ENCODE results near the gene CARTPT.

Gene CARTPT

GRCh38 chr5:71719063-71719964 is at the start of gene CARTPT:
TSS of gene CARTPT (plus strand) at chr5:71719275. CDS start at chr5:71719294, 19 bp downstream.
- DNase-seq (ENCODE audit: low read depth) = no peak

DNA sequence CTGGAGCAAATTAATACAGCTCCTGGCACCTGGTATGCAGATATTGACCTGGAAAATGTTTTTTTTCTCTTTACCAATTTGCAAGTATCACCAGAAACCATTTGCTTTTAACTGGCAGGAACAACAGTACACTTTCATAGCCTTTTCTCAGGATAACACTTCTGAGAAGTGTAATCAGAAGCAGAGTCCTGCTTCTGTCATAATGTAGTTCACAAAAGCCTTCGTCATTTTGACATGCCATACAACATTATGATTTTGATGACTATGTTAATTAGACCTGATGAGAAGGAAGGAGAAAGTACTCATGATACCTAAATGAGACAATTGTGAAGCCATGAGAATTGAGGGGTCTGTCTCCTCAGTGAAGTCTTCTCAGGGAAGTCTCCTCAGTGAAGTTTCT is 41.1 kb upstream of the CARTPT start:
- DNase-seq (ENCODE audit: low read depth) = no peak

DNA sequence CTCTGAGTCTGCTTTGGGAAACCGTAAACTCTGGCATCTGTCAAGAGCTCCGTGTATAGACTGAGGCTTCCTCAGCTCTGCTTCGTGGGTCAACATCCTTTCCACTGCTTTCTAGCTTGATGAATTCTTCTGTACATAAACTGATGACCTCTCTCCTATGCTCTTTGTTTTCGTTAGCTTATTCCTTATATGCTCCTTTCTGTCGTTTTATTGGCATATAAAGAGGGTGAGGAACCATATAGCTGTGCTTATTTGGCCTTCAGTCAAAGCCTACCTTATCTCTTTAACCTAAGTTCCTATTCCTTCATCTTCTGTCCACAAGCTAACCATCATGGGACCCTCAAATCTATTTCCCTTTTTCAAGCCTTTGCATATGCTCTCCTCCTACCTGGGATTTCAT is 39.4 kb upstream of the CARTPT start:
- no peak for DNase-seq (ENCODE audit: low read depth)

DNA sequence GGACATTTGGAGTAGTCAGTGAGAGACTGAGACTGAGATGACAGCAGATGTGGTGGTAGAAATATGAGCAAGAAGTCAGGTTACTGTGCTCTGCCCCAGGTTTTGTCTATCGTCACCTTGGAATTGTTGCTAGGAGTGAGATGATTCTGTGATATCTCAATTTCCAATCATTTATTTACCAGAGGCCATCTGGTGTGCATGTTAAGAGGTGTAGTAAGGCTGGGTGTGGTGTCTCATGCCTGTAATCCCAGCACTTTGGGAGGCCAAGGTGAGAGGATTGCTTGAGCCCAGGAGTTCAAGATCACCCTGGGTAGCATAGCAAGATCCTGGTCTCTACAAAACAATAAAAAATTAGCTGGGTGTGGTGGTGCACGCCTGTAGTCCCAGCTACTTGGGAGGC is 38.6 kb upstream of the CARTPT start:
- DNase-seq (ENCODE audit: low read depth) = no peak

GRCh38 chr5:71681296-71681695 is 37.8 kb upstream of the CARTPT start:
- DNase-seq (ENCODE audit: low read depth) = no peak

DNA sequence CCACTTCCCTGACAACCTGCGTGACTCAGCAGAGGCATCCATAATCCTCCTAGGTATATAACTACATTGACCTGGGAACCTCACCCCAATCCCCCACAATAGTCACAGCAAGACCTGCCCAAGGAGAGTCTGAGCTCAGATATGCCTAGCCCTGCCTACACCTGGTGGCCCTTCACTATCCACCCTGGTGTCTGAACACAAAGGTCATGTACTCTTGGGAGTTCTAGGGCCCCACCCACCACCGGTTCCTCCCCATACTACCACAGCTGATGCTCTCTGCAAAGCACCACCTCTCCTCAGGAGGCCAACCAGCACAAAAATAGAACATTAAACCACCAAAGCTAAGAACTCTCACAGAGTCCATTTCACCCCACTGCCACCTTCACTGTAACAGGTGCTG is 34.8 kb upstream of the CARTPT start:
- DNase-seq (ENCODE audit: low read depth) = no peak

DNA sequence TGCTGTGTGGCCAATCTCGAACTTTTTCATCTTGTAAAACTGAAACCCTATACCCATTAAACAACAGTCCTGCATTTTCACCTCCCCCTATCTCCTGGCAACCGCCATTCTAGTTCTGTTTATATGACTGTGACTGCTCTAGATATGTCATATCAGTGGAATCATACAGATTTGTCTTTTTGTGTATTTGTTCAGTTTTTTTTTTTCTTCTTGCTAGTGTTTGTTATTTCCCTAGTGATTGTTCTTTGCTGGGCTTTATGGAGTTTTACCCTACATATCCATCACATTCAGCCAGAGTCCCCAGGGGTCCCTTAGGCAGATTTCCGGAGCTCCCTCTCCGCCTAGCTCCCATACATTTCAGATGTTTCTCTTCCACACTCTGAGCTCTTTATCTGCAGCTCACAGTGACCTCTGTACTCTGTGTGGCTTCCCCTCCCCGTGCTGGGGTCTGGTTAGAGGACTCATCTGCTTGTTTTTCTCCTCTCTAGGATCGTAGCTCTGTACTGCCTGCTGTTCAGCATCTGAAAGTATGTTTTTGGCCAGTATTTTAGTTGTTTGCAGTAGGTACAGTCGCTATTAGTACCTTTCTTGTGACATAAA is 25.1 kb upstream of the CARTPT start:
- no peak for DNase-seq (ENCODE audit: low read depth)

DNA sequence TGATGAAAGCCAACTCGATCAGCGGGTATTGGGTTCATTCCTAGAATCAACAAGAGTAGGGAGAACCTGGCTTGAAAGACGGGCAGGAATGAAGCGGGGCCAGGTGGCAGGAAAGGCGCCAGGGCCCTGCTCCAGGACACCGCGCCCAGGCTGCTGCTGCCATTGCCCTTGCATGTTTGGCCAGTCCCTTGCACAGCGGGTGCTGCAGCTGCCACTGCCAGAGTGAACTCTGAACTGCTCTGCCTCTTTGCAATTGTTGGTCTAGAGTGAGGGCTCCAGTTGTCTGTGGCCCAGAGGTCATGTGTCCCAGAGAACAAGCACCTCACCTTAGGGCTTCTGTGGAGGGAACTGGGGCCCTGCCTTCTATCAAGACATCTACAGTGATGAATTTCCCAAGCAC is 24.0 kb upstream of the CARTPT start:
- DNase-seq (ENCODE audit: low read depth) = no peak

- DNase-seq (ENCODE audit: low read depth) = no peak
Observed at GRCh38 chr5:71695595-71695994, 23.5 kb upstream of the CARTPT start.

GRCh38 chr5:71697967-71698366 is 21.1 kb upstream of the CARTPT start:
- DNase-seq (ENCODE audit: low read depth) = no peak

DNA sequence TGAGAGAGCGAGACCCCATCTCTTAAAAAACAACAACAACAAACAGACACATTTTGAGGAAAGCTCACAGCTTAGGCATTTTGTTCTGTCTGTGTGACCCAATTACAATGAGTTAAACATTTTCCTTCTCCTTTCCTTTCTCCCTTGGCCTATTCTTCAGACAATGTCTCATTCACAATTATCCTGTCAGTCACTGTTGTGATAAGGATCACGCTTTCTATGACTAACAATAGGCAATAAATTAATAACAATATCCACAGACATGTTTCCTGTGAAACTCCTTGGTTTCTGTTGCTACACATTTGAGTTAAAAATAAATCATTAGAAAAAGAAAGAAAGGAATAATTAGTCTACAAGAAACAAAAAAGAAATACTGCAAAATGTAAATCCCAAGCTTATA is 19.8 kb upstream of the CARTPT start:
- no peak for DNase-seq (ENCODE audit: low read depth)

GRCh38 chr5:71699751-71700150 is 19.3 kb upstream of the CARTPT start:
- DNase-seq (ENCODE audit: low read depth) = no peak

GRCh38 chr5:71700803-71701202 is 18.3 kb upstream of the CARTPT start:
- no peak for DNase-seq (ENCODE audit: low read depth)

GRCh38 chr5:71701407-71701806 is 17.7 kb upstream of the CARTPT start:
- no peak for DNase-seq (ENCODE audit: low read depth)

- DNase-seq (ENCODE audit: low read depth) = no peak
Observed at GRCh38 chr5:71703941-71704340, 15.1 kb upstream of the CARTPT start.

DNA sequence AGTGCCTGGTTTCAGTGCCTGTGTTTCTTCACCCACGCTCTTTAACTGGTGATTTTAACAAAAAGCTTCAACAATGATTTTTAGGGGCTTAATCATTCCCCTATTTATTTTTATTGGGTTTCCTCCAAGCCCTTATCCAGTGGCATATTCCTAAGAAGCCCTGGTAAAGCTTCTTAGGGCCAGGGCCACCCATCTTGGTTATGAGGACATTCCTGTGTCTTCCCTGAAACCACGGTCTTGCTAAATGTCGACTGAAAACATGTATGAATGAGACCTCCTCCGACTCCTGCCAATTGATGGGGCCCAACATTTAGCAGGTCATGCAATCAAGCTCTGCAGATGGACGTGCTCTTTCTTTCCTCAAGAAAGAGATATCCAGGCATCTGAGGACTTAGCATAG is 13.7 kb upstream of the CARTPT start:
- no peak for DNase-seq (ENCODE audit: low read depth)

- DNase-seq (ENCODE audit: low read depth) = no peak
Observed at GRCh38 chr5:71706906-71707305, 12.2 kb upstream of the CARTPT start.

DNA sequence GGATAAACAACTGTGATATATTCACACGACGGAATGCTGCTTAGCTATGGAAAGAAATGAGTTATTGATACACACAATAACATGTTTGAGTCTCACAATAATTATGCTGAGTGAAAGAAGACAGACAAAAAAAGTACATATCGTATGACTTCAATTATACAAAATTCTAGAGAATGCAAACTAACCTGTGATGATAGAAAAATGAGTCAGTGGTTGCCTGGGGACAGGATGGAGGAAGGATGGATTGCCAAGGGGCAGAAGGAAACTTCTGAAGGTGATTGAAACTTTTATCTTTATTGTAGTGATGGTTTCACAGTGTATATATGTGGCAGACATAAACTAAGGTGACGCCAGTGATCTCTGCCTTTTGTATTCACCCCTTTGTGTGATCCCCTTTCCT is 7.5 kb upstream of the CARTPT start:
- DNase-seq (ENCODE audit: low read depth) = no peak

GRCh38 chr5:71714911-71715310 is 4.2 kb upstream of the CARTPT start:
- DNase-seq (ENCODE audit: low read depth) = no peak

GRCh38 chr5:71727978-71728377 is 8.9 kb downstream of the CARTPT start:
- DNase-seq (ENCODE audit: low read depth) = no peak

DNA sequence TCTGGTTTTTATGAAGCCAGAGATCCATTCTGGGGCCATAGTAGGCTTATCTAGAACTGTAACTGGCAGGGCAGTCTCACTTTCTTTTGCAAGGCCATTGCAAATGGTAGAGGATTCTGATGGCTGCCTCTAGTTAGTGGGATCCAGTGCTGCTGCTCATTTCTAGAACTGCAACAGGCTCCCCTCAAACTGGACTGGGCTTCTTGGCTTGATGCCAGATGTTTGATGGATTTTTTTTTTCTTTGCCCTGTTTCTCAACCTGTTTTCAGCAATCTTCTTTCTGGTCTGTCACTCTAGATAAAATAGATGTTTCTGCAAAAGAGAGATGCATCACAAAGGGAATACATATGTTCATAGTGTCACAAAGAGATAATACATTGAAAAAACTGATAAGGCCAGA is 11.9 kb downstream of the CARTPT start:
- DNase-seq (ENCODE audit: low read depth) = no peak

GRCh38 chr5:71732011-71732410 is 12.9 kb downstream of the CARTPT start:
- DNase-seq (ENCODE audit: low read depth) = no peak

- DNase-seq (ENCODE audit: low read depth) = no peak
Observed at GRCh38 chr5:71734141-71734540, 15.1 kb downstream of the CARTPT start.

Measured in activated T-cell treated with anti-CD3 and anti-CD28 coated beads for 48 hours (primary cell).